NCI-H2029 (cell line): ENCODE measurements around the gene PALM.
"Not testable (repeated sequence)": the region's sequence is repeated elsewhere in the genome, so short reads cannot be mapped to it uniquely, and the experiment has no call there.

ENCODE experiments used
- DNase-seq: peaks from one replicate; lab custom pipeline; 2025; lab: John Stamatoyannopoulos, UW

The PALM gene

GRCh38 chr19:708154-709143 lies at the start of gene PALM:
PALM (plus strand) TSS chr19:708935; CDS start chr19:709147, 212 bp downstream.
- DNase-seq: no peak

- no peak for DNase-seq
These were observed 47.8 kb upstream of the PALM start for GRCh38 chr19:660793-661426.

- no peak for DNase-seq
These were observed 47.1 kb upstream of the PALM start for GRCh38 chr19:661427-662196.

GRCh38 chr19:662207-662961 lies 46.4 kb upstream of the PALM start:
- peak; percentile 55 for DNase-seq

GRCh38 chr19:662962-663681 lies 45.6 kb upstream of the PALM start, which contains the start of gene RNF126:
RNF126 (minus strand) TSS chr19:663214; CDS start chr19:663121, 93 bp downstream.
- DNase-seq: peak; percentile 86

- DNase-seq: no peak
These were observed 45.0 kb upstream of the PALM start for GRCh38 chr19:663682-664117.

GRCh38 chr19:664913-665443 lies 43.8 kb upstream of the PALM start:
- DNase-seq: peak; percentile 67

- DNase-seq: not testable (repeated sequence)
These were observed 41.7 kb upstream of the PALM start for GRCh38 chr19:666985-667573.

- not testable (repeated sequence) for DNase-seq
These were observed 39.9 kb upstream of the PALM start for GRCh38 chr19:668675-669434.

- DNase-seq: no peak
These were observed 38.1 kb upstream of the PALM start for GRCh38 chr19:670609-671075.

- no peak for DNase-seq
These were observed 34.2 kb upstream of the PALM start for GRCh38 chr19:674282-675151.

- DNase-seq: no peak
These were observed 32.8 kb upstream of the PALM start for GRCh38 chr19:676007-676338.

- DNase-seq: no peak
These were observed 32.2 kb upstream of the PALM start, which contains the start of gene FSTL3 for GRCh38 chr19:676339-677105. FSTL3 (plus strand) TSS chr19:676392; CDS start chr19:676424, 32 bp downstream.

- no peak for DNase-seq
These were observed 31.5 kb upstream of the PALM start for GRCh38 chr19:677201-677600.

GRCh38 chr19:677601-678436 lies 30.9 kb upstream of the PALM start:
- DNase-seq: no peak

GRCh38 chr19:678791-679388 lies 29.8 kb upstream of the PALM start:
- DNase-seq: no peak
